AG04450 (cell line): Measurements from ENCODE around the gene BEND5. TPM values are rescaled to one million over a fixed set of nuclear protein-coding genes. Genes with fewer than 3 reads are reported as not detected.

Experiments
- CTCF ChIA-PET: fragments of 300-600, 350-600 bp; formaldehyde crosslinking; extraction: SDS; loops from one replicate; lab custom pipeline; 2022; ENCODE audit warnings: antibody characterized with exemption, inconsistent platforms; lab: Charles Lee
- POLR2A ChIA-PET: fragments of 350-600 bp; formaldehyde crosslinking; extraction: SDS; loops from one replicate; lab custom pipeline; 2021; ENCODE audit warnings: antibody characterized with exemption, inconsistent platforms; lab: Yijun Ruan, JAX
- DNase-seq: peaks from one replicate; pipeline ENCODE4 v3.0.0-alpha.2; 2011; ENCODE audit warnings: low read depth, low spot score
- H3K27ac ChIP-seq: one replicate; pipeline ENCODE4 v1.5.1; 2012; ENCODE audit warnings: low read depth, low read length, control low read depth
- H3K27me3 ChIP-seq: one replicate; pipeline ENCODE4 v1.6.0; 2012; ENCODE audit warnings: low read length; ENCODE audit not compliant: control insufficient read depth, insufficient read depth
- H3K4me3 ChIP-seq: 2 replicates; pipeline ENCODE4 v1.5.1; 2011; ENCODE audit warnings: mild to moderate bottlenecking, low read depth, low read length, control low read depth
- H3K9me3 ChIP-seq: 2 replicates; pipeline ENCODE4 v1.5.1; 2012; ENCODE audit warnings: low read length; ENCODE audit not compliant: control insufficient read depth, insufficient read depth
- CTCF ChIP-seq: IDR thresholded peaks from 2 replicates; pipeline ENCODE4 v1.5.1; 2011; ENCODE audit warnings: low read depth, low read length, control low read depth, inconsistent platforms
- polyA plus RNA-seq: library from polyadenylated mRNA; depleted of rRNA; stranded (reverse); fragments of >200 nt; gene quantifications from 2 replicates; pipeline ENCODE4 v1.2.3, GENCODE V29; 2011

The BEND5 gene
- polyA plus RNA-seq, 1 experiment: 0.74 TPM

- Histone ChIP-seq H3K9me3 (no peaks in the 10 kb centered on the region; the same call in 1 of the 2 replicates), H3K4me3 (no peak overlapping the region), H3K27me3 (no peaks in the 10 kb centered on the region), H3K27ac (no peak overlapping the region)
- no peak for DNase-seq
- ChIA-PET CTCF (no interaction called here), POLR2A (no interaction called here)
- TF ChIP-seq CTCF: no peak
These were observed 15.8 kb downstream of the BEND5 start for GRCh38 chr1:48760857-48761256.

GRCh38 chr1:48758976-48759375 is 17.7 kb downstream of the BEND5 start:
- no peak for TF ChIP-seq CTCF
- Histone ChIP-seq H3K27ac (no peak overlapping the region), H3K4me3 (no peak overlapping the region), H3K27me3 (no peaks in the 10 kb centered on the region), H3K9me3 (no peaks in the 10 kb centered on the region; the same call in 1 of the 2 replicates)
- DNase-seq: no peak
- ChIA-PET CTCF (no interaction called here), POLR2A (no interaction called here)

DNA sequence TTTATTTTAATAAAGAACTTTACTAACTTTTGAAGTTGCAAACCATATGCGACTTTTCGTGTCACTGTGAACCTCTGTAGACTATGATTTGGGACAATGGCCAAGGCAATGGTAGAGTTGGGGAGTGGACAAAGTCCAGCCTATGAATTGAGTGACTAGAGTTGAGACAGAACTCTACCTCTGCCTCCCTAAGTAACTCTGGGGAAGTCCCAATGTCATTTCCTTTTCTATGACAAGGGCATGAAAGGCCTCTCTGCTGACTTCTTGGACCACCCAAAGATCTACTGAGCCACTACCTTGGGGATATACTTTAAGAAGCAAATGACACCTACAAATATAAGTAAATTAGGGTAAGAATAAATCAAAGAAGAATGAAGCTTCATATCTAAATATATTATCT is 19.3 kb downstream of the BEND5 start:
- TF ChIP-seq CTCF: no peak
- Histone ChIP-seq H3K9me3 (no peaks in the 10 kb centered on the region; the same call in 1 of the 2 replicates), H3K27me3 (no peaks in the 10 kb centered on the region), H3K4me3 (no peak overlapping the region), H3K27ac (no peak overlapping the region)
- CTCF ChIA-PET: no interaction called here
- no peak for DNase-seq
- POLR2A ChIA-PET: no interaction called here

DNA sequence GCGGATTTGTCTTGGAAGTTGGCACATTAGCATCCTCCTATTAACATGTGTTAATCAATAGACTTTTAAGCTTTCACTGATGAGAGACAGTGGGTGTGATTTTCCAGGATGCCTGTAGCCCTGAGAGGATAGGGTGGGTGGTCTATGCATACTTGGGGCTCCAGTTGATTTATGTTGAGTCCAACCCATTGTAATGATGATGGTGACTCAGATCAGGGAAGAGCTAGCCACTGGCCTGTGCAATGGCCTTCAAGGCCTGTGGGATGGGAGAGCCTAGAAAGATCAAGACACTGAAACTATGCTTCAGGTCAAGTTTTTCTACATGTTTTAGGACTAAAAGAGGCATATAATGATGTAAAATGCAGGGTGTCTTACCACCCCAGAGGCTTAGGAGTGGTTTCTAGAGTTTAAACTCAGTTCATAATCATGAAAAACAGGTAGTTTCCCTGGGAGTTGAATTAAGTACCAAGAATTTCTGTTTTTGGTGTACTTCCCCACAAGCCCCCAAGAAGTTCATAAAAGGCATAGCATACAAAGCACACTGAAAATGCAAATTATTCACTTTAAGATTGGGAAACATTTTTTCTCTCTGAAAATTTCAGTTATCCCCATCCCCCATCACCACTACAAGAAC is 19.9 kb downstream of the BEND5 start:
- Histone ChIP-seq H3K9me3 (no peaks in the 10 kb centered on the region; the same call in 1 of the 2 replicates), H3K27ac (no peak overlapping the region), H3K4me3 (no peak overlapping the region), H3K27me3 (no peaks in the 10 kb centered on the region)
- no peak for DNase-seq
- CTCF ChIA-PET: no interaction called here
- POLR2A ChIA-PET: no interaction called here
- no peak for TF ChIP-seq CTCF

- no peaks in the 10 kb centered on the region for H3K9me3 ChIP-seq
- DNase-seq: no peak
- no peak overlapping the region for H3K4me3 ChIP-seq
- POLR2A ChIA-PET: no interaction called here
- CTCF ChIA-PET: interaction anchor here (0.6 to 0.8 kb wide), 2 partner anchors 16 to 85 kb away, joined by 3 read pairs; no protein-coding TSS in a partner anchor
- H3K27ac ChIP-seq: no peak overlapping the region
- TF ChIP-seq CTCF: no peak
- no peaks in the 10 kb centered on the region for H3K27me3 ChIP-seq
These were observed 23.4 kb downstream of the BEND5 start for GRCh38 chr1:48753293-48753692.
